ENCODE results near the gene SP110.

GRCh38 chr2:230127195-230127594 lies 92.6 kb downstream of the SP110 start:
- TF ChIP-seq CTCF (IDR thresholded peaks at IDR 0.05; ENCODE audit: insufficient read depth, low read depth, low read length): no peak
- TF ChIP-seq EZH2 (IDR thresholded peaks at IDR 0.05; ENCODE audit: insufficient read depth, low read length): no peak

All from astrocyte (in vitro differentiated cells and primary cell).